SK-N-SH treated with all-trans-retinoic acid at 6 μM for 48 hours (cell line): ENCODE data around the gene MOCS3.

Experiments used
- ATAC-seq: fragments of 200-7000 bp; cut with Tn5 transposase; 3 replicates; pipeline ENCODE4 v1.9.1; 2020; ENCODE audit warnings: mild to moderate bottlenecking, moderate library complexity
- ARNTL ChIP-seq: fragments of 450-650 bp; formaldehyde crosslinking; IDR thresholded peaks from 2 replicates; pipeline ENCODE4 v1.5.0; 2020; ENCODE audit warnings: low read depth, mild to moderate bottlenecking, moderate library complexity, borderline replicate concordance
- BACH2 ChIP-seq: fragments of 250-450 bp; sonication (Bioruptor Pico); IDR thresholded peaks from 2 replicates; pipeline ENCODE4 v1.9.0; 2021; ENCODE audit warnings: mild to moderate bottlenecking, borderline replicate concordance
- CSDC2 ChIP-seq: fragments of 250-450 bp; sonication (Bioruptor Pico); IDR thresholded peaks from 2 replicates; pipeline ENCODE4 v1.5.0; 2020; ENCODE audit warnings: mild to moderate bottlenecking, moderate library complexity
- CSRNP3 ChIP-seq: fragments of 250-450 bp; sonication (Bioruptor Pico); IDR thresholded peaks from 2 replicates; pipeline ENCODE4 v1.5.1; 2021; ENCODE audit warnings: mild to moderate bottlenecking, moderate library complexity
- ESRRG ChIP-seq: fragments of 250-450 bp; sonication (Bioruptor Pico); IDR thresholded peaks from 2 replicates; pipeline ENCODE4 v1.6.1; 2021; ENCODE audit warnings: mild to moderate bottlenecking
- GLIS3 ChIP-seq: fragments of 250-450 bp; sonication (Bioruptor Pico); IDR thresholded peaks from 2 replicates; pipeline ENCODE4 v1.5.0; 2020; ENCODE audit warnings: mild to moderate bottlenecking, moderate library complexity
- ISL1 ChIP-seq: fragments of 250-450 bp; sonication (Bioruptor Pico); IDR thresholded peaks from 2 replicates; pipeline ENCODE4 v2.1.2; 2022; ENCODE audit warnings: mild to moderate bottlenecking, moderate library complexity
- OSR1 ChIP-seq: fragments of 250-450 bp; sonication (Bioruptor Pico); IDR thresholded peaks from 2 replicates; pipeline ENCODE4 v1.8.0; 2022; ENCODE audit warnings: moderate library complexity, mild to moderate bottlenecking, inconsistent platforms
- PPARA ChIP-seq: fragments of 250-450 bp; sonication (Bioruptor Pico); IDR thresholded peaks from 2 replicates; pipeline ENCODE4 v1.5.0; 2020; ENCODE audit warnings: mild to moderate bottlenecking, borderline replicate concordance
- RARB ChIP-seq: fragments of 250-450 bp; sonication (Bioruptor Pico); IDR thresholded peaks from 2 replicates; pipeline ENCODE4 v1.8.0; 2021; ENCODE audit warnings: mild to moderate bottlenecking, moderate library complexity
- SNAI2 ChIP-seq: fragments of 250-450 bp; sonication (Bioruptor Pico); IDR thresholded peaks from 2 replicates; pipeline ENCODE4 v1.5.0; 2020; ENCODE audit warnings: mild to moderate bottlenecking, moderate library complexity
- TOX ChIP-seq: fragments of 250-450 bp; sonication (Bioruptor Pico); IDR thresholded peaks from 2 replicates; pipeline ENCODE4 v1.8.0; 2021; ENCODE audit warnings: mild to moderate bottlenecking, moderate library complexity, borderline replicate concordance
- ZC3H10 ChIP-seq: fragments of 250-450 bp; sonication (Bioruptor Pico); IDR thresholded peaks from 2 replicates; pipeline ENCODE4 v1.5.1; 2021; ENCODE audit warnings: mild to moderate bottlenecking, moderate library complexity
- ZFP30 ChIP-seq: fragments of 450-650 bp; formaldehyde crosslinking; IDR thresholded peaks from 2 replicates; pipeline ENCODE4 v1.5.0; 2022; ENCODE audit warnings: mild to moderate bottlenecking, moderate library complexity
- ZNF565 ChIP-seq: fragments of 450-650 bp; formaldehyde crosslinking; conservative IDR thresholded peaks from 2 replicates; pipeline ENCODE4 v1.5.0; 2020; ENCODE audit warnings: low read depth, mild to moderate bottlenecking, moderate library complexity
- ZNF70 ChIP-seq: fragments of 450-650 bp; formaldehyde crosslinking; IDR thresholded peaks from 2 replicates; pipeline ENCODE4 v1.5.0; 2020; ENCODE audit warnings: mild to moderate bottlenecking, moderate library complexity
- ZNF8 ChIP-seq: fragments of 450-650 bp; formaldehyde crosslinking; IDR thresholded peaks from 2 replicates; pipeline ENCODE4 v1.5.0; 2020; ENCODE audit warnings: mild to moderate bottlenecking, moderate library complexity
- TF ChIP-seq, protein P1 (sequence below): fragments of 250-450 bp; sonication (Bioruptor Pico); IDR thresholded peaks from 2 replicates; pipeline ENCODE4 v1.5.0; 2020; ENCODE audit warnings: mild to moderate bottlenecking, moderate library complexity
- TF ChIP-seq, protein P2 (sequence below): fragments of 250-450 bp; sonication (Bioruptor Pico); IDR thresholded peaks from 2 replicates; pipeline ENCODE4 v1.8.0; 2020; ENCODE audit warnings: mild to moderate bottlenecking, moderate library complexity, borderline replicate concordance
- TF ChIP-seq, protein P3 (sequence below): fragments of 250-450 bp; sonication (Bioruptor Pico); IDR thresholded peaks from 2 replicates; pipeline ENCODE4 v1.8.0; 2021; ENCODE audit warnings: low read depth, mild to moderate bottlenecking, moderate library complexity, borderline replicate concordance

Gene MOCS3

GRCh38 chr20:50999355-50999754 lies 40.7 kb downstream of the MOCS3 start:
- TF ChIP-seq, protein P1, sequence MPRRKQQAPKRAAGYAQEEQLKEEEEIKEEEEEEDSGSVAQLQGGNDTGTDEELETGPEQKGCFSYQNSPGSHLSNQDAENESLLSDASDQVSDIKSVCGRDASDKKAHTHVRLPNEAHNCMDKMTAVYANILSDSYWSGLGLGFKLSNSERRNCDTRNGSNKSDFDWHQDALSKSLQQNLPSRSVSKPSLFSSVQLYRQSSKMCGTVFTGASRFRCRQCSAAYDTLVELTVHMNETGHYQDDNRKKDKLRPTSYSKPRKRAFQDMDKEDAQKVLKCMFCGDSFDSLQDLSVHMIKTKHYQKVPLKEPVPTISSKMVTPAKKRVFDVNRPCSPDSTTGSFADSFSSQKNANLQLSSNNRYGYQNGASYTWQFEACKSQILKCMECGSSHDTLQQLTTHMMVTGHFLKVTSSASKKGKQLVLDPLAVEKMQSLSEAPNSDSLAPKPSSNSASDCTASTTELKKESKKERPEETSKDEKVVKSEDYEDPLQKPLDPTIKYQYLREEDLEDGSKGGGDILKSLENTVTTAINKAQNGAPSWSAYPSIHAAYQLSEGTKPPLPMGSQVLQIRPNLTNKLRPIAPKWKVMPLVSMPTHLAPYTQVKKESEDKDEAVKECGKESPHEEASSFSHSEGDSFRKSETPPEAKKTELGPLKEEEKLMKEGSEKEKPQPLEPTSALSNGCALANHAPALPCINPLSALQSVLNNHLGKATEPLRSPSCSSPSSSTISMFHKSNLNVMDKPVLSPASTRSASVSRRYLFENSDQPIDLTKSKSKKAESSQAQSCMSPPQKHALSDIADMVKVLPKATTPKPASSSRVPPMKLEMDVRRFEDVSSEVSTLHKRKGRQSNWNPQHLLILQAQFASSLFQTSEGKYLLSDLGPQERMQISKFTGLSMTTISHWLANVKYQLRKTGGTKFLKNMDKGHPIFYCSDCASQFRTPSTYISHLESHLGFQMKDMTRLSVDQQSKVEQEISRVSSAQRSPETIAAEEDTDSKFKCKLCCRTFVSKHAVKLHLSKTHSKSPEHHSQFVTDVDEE (CRISPR knock-in tag), result no peak
- TF ChIP-seq ZNF8 (CRISPR knock-in tag) (no peak), CSRNP3 (CRISPR knock-in tag) (no peak), PPARA (no peak), ESRRG (CRISPR knock-in tag) (no peak), GLIS3 (CRISPR knock-in tag) (no peak), CSDC2 (no peak), TOX (CRISPR knock-in tag) (no peak)
- TF ChIP-seq, protein P2, sequence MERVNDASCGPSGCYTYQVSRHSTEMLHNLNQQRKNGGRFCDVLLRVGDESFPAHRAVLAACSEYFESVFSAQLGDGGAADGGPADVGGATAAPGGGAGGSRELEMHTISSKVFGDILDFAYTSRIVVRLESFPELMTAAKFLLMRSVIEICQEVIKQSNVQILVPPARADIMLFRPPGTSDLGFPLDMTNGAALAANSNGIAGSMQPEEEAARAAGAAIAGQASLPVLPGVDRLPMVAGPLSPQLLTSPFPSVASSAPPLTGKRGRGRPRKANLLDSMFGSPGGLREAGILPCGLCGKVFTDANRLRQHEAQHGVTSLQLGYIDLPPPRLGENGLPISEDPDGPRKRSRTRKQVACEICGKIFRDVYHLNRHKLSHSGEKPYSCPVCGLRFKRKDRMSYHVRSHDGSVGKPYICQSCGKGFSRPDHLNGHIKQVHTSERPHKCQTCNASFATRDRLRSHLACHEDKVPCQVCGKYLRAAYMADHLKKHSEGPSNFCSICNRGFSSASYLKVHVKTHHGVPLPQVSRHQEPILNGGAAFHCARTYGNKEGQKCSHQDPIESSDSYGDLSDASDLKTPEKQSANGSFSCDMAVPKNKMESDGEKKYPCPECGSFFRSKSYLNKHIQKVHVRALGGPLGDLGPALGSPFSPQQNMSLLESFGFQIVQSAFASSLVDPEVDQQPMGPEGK (CRISPR knock-in tag), result no peak
- no peak for ATAC-seq

DNA sequence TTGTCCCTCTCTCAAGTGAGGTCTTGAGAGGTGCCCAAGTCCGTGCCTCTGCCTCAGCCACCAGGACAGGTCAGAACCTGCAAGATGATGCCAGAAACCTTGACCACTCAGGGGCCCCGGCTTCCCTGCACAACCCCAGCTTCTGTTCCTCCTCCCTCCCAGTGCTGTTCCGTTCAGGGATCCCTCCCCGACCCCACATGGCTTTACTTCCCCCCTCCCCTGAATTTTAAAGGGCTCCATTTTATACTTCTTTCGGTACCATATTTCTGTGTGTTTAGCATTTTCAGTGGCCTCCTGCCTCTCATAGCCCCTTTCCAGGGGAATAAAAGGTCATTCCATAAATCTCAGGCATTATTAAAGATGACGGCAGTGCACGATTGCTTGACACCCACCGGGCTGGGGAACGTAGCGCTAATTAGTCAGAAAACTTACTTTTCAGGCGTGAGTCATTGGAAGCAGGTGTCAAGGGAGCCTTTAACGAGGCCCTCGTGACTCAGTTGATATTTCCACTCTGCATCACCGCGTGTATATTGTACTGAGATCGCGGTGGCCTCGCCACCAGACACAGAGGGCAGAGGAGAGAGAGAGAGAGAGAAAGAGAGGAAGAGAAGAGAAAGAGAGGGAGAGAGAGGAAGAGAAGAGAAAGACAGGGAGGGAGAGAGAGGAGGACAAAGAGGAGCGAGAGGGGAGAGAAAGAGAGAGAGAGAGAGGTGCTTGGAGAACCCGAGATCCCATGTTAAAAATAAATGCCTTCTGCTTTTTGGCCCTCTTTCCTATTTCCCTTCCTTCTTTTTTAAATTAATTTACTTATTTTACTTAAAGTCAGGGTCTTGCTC lies 43.0 kb downstream of the MOCS3 start:
- no peak for ATAC-seq
- TF ChIP-seq BACH2, result no peak
- no peak for TF ChIP-seq ZNF8 (CRISPR knock-in tag)
- TF ChIP-seq, protein P1 (CRISPR knock-in tag), result no peak
- no peak for TF ChIP-seq OSR1 (CRISPR knock-in tag)
- no peak for TF ChIP-seq TOX (CRISPR knock-in tag)
- TF ChIP-seq ZFP30 (CRISPR knock-in tag), result no peak
- TF ChIP-seq PPARA, result no peak
- TF ChIP-seq SNAI2 (CRISPR knock-in tag), result no peak
- TF ChIP-seq ZNF70 (CRISPR knock-in tag), result no peak
- TF ChIP-seq CSRNP3 (CRISPR knock-in tag), result no peak
- no peak for TF ChIP-seq RARB (CRISPR knock-in tag)
- no peak for TF ChIP-seq ESRRG (CRISPR knock-in tag)

GRCh38 chr20:51002633-51003032 lies 44.0 kb downstream of the MOCS3 start:
- ATAC-seq, result no peak
- TF ChIP-seq GLIS3 (CRISPR knock-in tag) (no peak), ZC3H10 (CRISPR knock-in tag) (no peak), BACH2 (no peak), ISL1 (CRISPR knock-in tag) (no peak), ARNTL (CRISPR knock-in tag) (no peak), ZNF8 (CRISPR knock-in tag) (no peak), TOX (CRISPR knock-in tag) (no peak), ZFP30 (CRISPR knock-in tag) (no peak), PPARA (no peak), SNAI2 (CRISPR knock-in tag) (no peak), RARB (CRISPR knock-in tag) (no peak), ZNF565 (CRISPR knock-in tag) (no peak)
- TF ChIP-seq, protein P3, sequence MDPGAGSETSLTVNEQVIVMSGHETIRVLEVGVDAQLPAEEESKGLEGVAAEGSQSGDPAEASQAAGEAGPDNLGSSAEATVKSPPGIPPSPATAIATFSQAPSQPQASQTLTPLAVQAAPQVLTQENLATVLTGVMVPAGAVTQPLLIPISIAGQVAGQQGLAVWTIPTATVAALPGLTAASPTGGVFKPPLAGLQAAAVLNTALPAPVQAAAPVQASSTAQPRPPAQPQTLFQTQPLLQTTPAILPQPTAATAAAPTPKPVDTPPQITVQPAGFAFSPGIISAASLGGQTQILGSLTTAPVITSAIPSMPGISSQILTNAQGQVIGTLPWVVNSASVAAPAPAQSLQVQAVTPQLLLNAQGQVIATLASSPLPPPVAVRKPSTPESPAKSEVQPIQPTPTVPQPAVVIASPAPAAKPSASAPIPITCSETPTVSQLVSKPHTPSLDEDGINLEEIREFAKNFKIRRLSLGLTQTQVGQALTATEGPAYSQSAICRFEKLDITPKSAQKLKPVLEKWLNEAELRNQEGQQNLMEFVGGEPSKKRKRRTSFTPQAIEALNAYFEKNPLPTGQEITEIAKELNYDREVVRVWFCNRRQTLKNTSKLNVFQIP (CRISPR knock-in tag), result no peak
